ENCODE data around the gene CCDC28B.
"Not testable (repeated sequence)": the region's sequence is repeated elsewhere in the genome, so short reads cannot be mapped to it uniquely, and the experiment has no call there.

CCDC28B gene

DNA sequence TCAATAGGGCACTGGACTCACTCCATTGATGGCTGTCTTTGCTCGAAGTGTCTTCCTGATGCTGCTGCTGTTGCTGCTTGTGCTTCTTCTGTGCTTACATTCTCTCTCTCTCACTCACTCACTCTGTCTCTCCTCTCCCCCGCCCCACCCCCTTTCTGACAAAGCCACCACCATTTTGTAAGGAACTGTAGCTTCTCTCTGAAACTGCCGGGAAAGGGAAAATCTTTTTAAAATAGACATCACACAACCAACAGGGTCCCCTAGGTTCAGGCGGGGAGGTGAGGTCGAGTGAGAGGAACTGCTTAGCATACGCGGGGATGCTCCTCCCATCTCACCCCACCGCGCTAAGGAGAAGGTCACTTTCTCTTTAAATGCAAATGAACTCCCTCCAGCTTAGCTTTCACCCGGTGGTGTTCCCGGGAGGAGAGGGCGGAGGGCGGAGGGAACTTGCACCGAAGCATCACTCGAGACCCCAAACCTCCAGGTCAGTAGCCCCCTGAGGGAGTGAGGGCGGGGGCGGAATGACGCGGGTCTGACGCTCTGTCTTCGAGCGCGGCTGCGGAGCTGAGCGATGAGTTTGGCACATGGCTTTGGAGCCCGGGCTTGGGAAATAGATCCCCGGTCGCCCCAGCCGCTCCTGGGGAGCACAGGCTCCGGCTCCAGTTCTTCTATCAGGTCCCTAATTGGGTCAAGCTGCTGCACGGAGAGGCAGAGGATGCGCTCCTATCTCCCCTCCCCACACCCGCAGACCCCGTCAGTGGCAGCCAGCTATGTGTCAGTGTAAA, at the start of gene CCDC28B:
Gene CCDC28B (plus strand): TSS at position 370 of the 785 bp plus-strand sequence. CDS start 1,341 bp downstream, outside the sequence.
- DNase-seq (ENCODE audit: low read depth): peak; percentile 30

GRCh38 chr1:32150847-32151246, 49.5 kb upstream of the CCDC28B start:
- no peak for DNase-seq (ENCODE audit: low read depth)

DNA sequence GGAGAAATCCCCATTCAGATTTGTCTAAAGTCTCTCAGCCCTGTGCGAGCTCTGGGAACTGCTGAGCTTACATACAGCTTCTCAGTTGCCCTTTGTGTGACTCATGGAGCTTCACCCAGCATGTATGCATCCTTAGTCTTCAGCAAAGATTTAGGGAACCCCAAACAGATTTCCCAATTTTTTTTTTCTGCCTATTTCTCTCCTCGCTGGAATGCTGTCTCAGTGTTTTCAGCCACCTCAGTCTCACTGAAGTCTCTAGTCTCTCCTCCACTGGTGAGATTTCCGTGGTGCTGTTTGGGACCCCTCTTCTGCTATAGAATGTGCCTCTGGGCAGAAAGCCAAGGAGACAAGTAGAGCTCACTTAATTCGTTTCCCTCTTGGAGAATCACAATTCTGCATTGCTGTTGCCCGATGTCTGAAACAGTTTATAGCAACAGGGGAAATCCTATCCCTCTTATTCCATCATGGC, 49.0 kb upstream of the CCDC28B start:
- no peak for DNase-seq (ENCODE audit: low read depth)

DNA sequence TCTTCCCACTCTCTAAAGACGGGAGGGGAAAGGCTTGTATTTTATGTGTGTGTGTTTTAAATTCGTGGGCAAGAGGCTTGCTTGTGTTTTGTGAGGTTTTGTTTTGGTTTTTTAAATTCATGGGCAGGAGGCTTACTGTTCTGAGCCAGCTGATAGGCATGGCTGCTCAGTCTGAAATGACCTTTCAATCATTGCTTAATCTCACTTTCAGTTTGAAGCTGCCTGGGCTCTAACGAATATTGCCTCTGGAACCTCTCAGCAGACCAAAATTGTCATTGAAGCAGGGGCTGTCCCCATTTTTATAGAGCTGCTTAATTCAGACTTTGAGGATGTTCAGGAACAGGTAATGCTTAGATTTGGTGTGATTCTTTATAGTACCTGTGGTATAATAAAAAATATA, 41.2 kb upstream of the CCDC28B start:
- DNase-seq (ENCODE audit: low read depth): no peak

- no peak for DNase-seq (ENCODE audit: low read depth)
Measured at GRCh38 chr1:32163405-32163804, 37.0 kb upstream of the CCDC28B start.

GRCh38 chr1:32165633-32166032, 34.8 kb upstream of the CCDC28B start:
- DNase-seq (ENCODE audit: low read depth): not testable (repeated sequence)

- DNase-seq (ENCODE audit: low read depth): no peak
Measured at GRCh38 chr1:32170991-32171390, 29.4 kb upstream of the CCDC28B start.

DNA sequence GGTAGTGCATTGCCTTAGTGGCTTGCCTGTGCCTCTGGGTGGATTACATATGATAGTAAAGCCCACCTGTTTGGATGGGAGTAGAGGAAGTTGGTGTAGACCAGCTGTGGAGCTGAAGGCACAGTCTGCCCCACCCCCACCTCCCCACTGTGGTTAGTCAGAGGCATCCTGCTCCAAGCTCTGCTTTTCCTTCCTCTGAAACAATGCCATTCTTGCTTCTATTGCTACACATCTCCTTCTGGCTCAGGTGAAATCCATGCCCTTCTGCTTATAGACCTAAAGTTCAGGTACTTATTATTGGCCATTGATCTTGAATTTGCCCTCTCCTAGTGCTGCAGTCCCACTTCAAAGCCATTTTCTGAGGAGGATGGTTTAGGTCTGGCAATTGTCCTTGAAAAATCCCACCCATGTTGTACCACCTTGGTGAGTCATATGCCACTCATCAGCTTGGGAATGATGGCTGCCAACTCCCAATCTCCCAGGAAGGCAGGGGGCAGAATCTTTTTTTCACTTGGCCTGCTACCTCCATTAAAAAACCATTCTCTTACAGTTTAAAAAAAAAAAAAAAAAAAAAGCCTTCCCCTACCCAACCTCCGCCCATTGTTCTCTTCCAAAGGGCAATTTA, 27.7 kb upstream of the CCDC28B start:
- DNase-seq (ENCODE audit: low read depth): no peak

DNA sequence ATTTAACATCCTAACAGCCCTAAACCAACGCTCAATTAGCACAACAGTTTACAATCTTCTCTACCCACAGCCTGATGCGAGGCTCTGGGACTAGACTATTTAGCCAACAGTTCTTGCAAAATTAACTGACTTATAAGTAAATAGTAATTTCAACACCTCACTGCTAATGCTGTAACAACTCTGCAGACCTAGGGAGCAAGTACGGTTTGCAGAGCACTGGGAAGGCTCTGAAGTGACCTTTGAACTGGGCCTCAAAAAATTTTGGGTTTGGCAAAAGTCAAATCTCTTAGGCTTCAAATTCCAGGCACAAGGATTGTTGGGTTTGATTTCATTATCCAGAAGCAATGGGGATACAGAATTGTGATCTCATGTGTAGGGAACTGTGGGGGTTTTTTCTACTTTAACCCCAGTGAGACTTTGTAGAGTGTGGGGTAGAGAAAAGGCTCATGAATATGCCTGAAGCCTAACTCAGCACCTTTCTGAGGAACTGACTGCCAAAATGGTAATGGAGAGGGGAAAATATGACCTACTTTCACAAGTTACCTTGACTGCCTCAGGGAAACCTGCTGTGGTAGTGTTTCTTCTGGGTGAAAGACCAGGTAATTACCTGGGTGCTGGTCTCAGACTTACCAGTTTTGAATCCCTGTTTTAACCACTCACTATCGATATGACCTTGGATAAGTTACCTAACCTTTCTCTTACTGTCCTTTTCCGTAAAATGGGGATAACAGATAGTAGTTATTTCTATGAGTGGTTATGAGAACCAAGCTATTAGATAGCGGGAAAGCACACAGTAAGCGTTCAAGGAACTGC, 21.8 kb upstream of the CCDC28B start:
- no peak for DNase-seq (ENCODE audit: low read depth)

GRCh38 chr1:32179193-32179442, 21.3 kb upstream of the CCDC28B start:
- DNase-seq (ENCODE audit: low read depth): no peak

GRCh38 chr1:32179443-32180185, 20.8 kb upstream of the CCDC28B start, which contains the start of gene TXLNA:
TXLNA (plus strand) TSS chr1:32179675; CDS start chr1:32180346, 671 bp downstream.
- peak; percentile 88 for DNase-seq (ENCODE audit: low read depth)

GRCh38 chr1:32180186-32181060, 20.0 kb upstream of the CCDC28B start:
- peak; percentile 10 for DNase-seq (ENCODE audit: low read depth)

DNA sequence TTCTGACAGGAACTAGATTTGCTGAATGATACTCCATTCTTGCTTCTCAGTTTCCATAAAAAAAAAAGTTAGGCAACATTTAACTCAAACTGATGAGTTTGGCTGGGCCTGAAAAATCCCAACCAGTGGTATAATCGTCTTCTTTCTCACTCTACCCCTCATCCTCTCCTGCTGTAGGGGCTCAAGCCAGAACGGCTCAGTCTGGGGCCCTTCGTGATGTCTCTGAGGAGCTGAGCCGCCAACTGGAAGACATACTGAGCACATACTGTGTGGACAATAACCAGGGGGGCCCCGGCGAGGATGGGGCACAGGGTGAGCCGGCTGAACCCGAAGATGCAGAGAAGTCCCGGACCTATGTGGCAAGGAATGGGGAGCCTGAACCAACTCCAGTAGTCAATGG, 19.3 kb upstream of the CCDC28B start:
- DNase-seq (ENCODE audit: low read depth): no peak

DNA sequence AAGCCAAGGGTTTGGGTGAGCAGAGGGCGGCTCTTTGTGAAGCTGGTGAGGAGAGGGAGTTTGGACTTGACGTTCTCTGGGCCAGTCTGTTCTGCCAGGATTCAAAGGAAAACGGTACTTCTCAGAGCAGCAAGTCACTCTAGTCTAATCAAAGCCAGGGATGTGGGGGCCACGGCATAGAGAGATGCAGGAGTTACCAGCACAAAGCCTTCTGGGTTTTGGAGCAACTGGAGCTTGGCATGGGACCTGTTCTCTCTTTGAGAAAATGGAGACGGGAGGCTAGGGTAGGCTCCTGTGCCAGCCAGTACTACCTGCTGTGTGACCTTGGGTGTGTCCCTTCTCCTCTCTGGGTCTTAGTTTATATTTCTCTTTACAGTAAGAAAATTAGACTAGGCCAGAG, 18.8 kb upstream of the CCDC28B start:
- DNase-seq (ENCODE audit: low read depth): no peak

- DNase-seq (ENCODE audit: low read depth): no peak
Measured at GRCh38 chr1:32182060-32182459, 18.3 kb upstream of the CCDC28B start.

GRCh38 chr1:32184650-32185049, 15.7 kb upstream of the CCDC28B start:
- DNase-seq (ENCODE audit: low read depth): no peak

GRCh38 chr1:32186077-32186476, 14.3 kb upstream of the CCDC28B start:
- no peak for DNase-seq (ENCODE audit: low read depth)

DNA sequence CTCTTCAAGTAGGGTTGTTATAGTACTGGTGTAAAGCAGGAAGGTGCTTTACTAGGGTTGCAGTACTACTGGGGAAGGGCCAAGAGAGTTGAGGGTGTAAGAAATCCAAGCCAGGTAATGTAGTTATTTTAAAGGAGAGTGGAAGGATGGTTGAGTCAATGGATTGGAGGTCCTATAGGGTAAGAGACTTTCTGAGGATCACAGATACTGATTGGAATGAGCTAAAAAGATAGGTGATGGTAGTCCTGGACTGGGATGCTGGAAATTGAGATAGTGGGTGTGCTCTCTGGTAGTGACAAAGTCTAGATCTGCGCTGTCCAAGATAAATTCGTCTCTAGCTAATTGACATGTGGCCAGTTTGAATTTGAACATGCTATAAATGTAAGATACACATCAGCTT, 13.9 kb upstream of the CCDC28B start:
- no peak for DNase-seq (ENCODE audit: low read depth)

DNA sequence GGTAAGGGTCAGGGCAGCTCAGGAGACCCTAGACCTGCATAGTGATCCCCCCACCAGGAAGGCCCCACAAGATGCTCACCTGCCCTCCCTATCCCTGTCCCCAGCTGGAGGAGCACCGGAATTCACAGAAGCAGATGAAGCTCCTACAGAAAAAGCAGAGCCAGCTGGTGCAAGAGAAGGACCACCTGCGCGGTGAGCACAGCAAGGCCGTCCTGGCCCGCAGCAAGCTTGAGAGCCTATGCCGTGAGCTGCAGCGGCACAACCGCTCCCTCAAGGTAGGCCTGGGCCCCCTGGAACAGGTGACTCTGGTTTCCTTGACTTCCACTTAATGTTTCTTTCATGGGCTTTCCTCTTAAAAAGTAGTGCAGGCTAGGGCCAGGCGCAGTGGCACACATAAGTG, 12.5 kb upstream of the CCDC28B start:
- no peak for DNase-seq (ENCODE audit: low read depth)

DNA sequence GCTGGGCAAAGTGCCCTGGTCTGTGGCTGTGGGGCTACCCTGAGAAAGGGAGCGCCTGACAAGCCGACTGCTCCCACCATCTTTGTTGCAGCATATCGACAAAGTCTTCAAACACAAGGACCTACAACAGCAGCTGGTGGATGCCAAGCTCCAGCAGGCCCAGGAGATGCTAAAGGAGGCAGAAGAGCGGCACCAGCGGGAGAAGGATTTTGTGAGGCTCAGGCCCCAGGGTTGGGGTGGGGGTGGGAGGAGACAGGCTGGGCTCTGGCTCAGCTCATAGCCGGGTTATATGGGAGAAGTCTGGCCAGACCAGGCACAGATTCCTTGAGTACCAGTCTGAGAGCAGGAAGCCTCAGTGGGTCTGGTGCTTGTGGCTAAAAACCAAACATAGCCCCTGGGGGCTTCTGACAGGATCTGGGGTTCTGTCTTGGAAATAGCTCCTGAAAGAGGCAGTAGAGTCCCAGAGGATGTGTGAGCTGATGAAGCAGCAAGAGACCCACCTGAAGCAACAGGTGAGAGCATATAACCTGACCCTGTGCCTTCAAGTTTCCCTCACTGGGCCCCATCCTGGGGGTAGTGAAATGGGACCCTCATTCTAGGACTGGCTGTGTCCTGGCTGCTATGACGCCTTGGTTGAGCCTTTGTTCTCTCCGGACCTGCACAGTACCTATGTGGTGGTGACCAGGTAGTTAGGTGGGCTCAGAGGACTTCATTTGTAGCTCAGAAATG, 8.0 kb upstream of the CCDC28B start:
- no peak for DNase-seq (ENCODE audit: low read depth)

Measured in activated T-cell treated with anti-CD3 and anti-CD28 coated beads for 24 hours (primary cell).